Measurements from ENCODE around the gene HYAL1.
"Not testable (repeated sequence)": the region's sequence is repeated elsewhere in the genome, so short reads cannot be mapped to it uniquely, and the experiment has no call there.

The HYAL1 gene

GRCh38 chr3:50294089-50294488 lies 9.3 kb downstream of the HYAL1 start:
- DNase-seq (ENCODE audit: low read depth, low spot score) = no peak

GRCh38 chr3:50293079-50293801 lies 10.1 kb downstream of the HYAL1 start:
- DNase-seq (ENCODE audit: low read depth, low spot score) = no peak

GRCh38 chr3:50292159-50293078 lies 11.0 kb downstream of the HYAL1 start, which contains the start of gene IFRD2:
Gene IFRD2, minus strand, starts transcription at chr3:50292429. Its CDS starts 155 bp downstream, at chr3:50292274.
- DNase-seq (ENCODE audit: low read depth, low spot score) = peak; percentile 89

GRCh38 chr3:50290161-50290641 lies 13.2 kb downstream of the HYAL1 start:
- no peak for DNase-seq (ENCODE audit: low read depth, low spot score)

- no peak for DNase-seq (ENCODE audit: low read depth, low spot score)
Measured at GRCh38 chr3:50289130-50289529, 14.2 kb downstream of the HYAL1 start.

- no peak for DNase-seq (ENCODE audit: low read depth, low spot score)
Measured at GRCh38 chr3:50288387-50289007, 14.9 kb downstream of the HYAL1 start.

- no peak for DNase-seq (ENCODE audit: low read depth, low spot score)
Measured at GRCh38 chr3:50287262-50287661, 16.1 kb downstream of the HYAL1 start.

- DNase-seq (ENCODE audit: low read depth, low spot score) = no peak
Measured at GRCh38 chr3:50286322-50287227, 16.8 kb downstream of the HYAL1 start.

GRCh38 chr3:50284121-50284520 lies 19.3 kb downstream of the HYAL1 start:
- not testable (repeated sequence) for DNase-seq (ENCODE audit: low read depth, low spot score)

- no peak for DNase-seq (ENCODE audit: low read depth, low spot score)
Measured at GRCh38 chr3:50279255-50280016, 23.9 kb downstream of the HYAL1 start.

GRCh38 chr3:50278880-50279224 lies 24.5 kb downstream of the HYAL1 start, which contains the start of gene LSMEM2:
Gene LSMEM2, plus strand, starts transcription at chr3:50279087. Its CDS starts 27 bp downstream, at chr3:50279114.
- DNase-seq (ENCODE audit: low read depth, low spot score) = no peak

- no peak for DNase-seq (ENCODE audit: low read depth, low spot score)
Measured at GRCh38 chr3:50278123-50278879, 25.1 kb downstream of the HYAL1 start.

- DNase-seq (ENCODE audit: low read depth, low spot score) = no peak
Measured at GRCh38 chr3:50276762-50277101, 26.6 kb downstream of the HYAL1 start.

GRCh38 chr3:50275996-50276761 lies 27.2 kb downstream of the HYAL1 start:
- no peak for DNase-seq (ENCODE audit: low read depth, low spot score)

- no peak for DNase-seq (ENCODE audit: low read depth, low spot score)
Measured at GRCh38 chr3:50275141-50275995, 28.0 kb downstream of the HYAL1 start.

- peak; percentile 53 for DNase-seq (ENCODE audit: low read depth, low spot score)
Measured at GRCh38 chr3:50274371-50275104, 28.8 kb downstream of the HYAL1 start.

GRCh38 chr3:50273689-50274065 lies 29.7 kb downstream of the HYAL1 start:
- no peak for DNase-seq (ENCODE audit: low read depth, low spot score)

Data from activated naive CD8-positive, alpha-beta T cell treated with anti-CD3 and anti-CD28 coated beads, Interleukin-2, amount 50 U/mL, for 16 hours (primary cell).